GM23248 (cell line): Measurements from ENCODE around the gene NARF. TPM values are rescaled to one million over a fixed set of nuclear protein-coding genes. Genes with fewer than 3 reads are reported as not detected.
"Not testable (repeated sequence)": the region's sequence is repeated elsewhere in the genome, so short reads cannot be mapped to it uniquely, and the experiment has no call there.

Source experiments
- DNase-seq: peaks from one replicate; pipeline ENCODE4 v3.0.0-alpha.2; 2015
- H2AFZ ChIP-seq: fragments of 200-600 bp; sonication (generic); 2 replicates; pipeline ENCODE4 v1.6.1; 2016; ENCODE audit warnings: antibody characterized with exemption
- H3F3A ChIP-seq: fragments of 200-600 bp; sonication (generic); 2 replicates; pipeline ENCODE4 v1.6.1; 2016; ENCODE audit warnings: mild to moderate bottlenecking, antibody characterized with exemption, mixed run types; ENCODE audit not compliant: insufficient read depth
- H3K27ac ChIP-seq: fragments of 200-600 bp; sonication (generic); 2 replicates; pipeline ENCODE4 v1.5.1; 2016; ENCODE audit warnings: mild to moderate bottlenecking
- H3K27me3 ChIP-seq: fragments of 200-600 bp; sonication (generic); replicated peaks from 2 replicates; pipeline ENCODE4 v1.6.1; 2016; ENCODE audit warnings: mild to moderate bottlenecking; ENCODE audit not compliant: insufficient read depth
- H3K36me3 ChIP-seq: fragments of 200-600 bp; sonication (generic); 2 replicates; pipeline ENCODE4 v1.6.1; 2016; ENCODE audit warnings: low read depth, mild to moderate bottlenecking
- H3K4me1 ChIP-seq: fragments of 200-600 bp; sonication (generic); 2 replicates; pipeline ENCODE4 v1.6.1; 2016; ENCODE audit warnings: mild to moderate bottlenecking; ENCODE audit not compliant: insufficient read depth
- H3K4me2 ChIP-seq: fragments of 200-600 bp; sonication (generic); one replicate; pipeline ENCODE4 v1.6.1; 2016; ENCODE audit warnings: mild to moderate bottlenecking; ENCODE audit not compliant: unreplicated experiment
- H3K4me3 ChIP-seq: fragments of 200-600 bp; sonication (generic); 2 replicates; pipeline ENCODE4 v1.5.1; 2016; ENCODE audit warnings: mild to moderate bottlenecking
- H3K79me2 ChIP-seq: fragments of 200-600 bp; sonication (generic); 2 replicates; pipeline ENCODE4 v1.6.1; 2016; ENCODE audit warnings: mild to moderate bottlenecking; ENCODE audit not compliant: insufficient read depth
- H3K9ac ChIP-seq: fragments of 200-600 bp; sonication (generic); 2 replicates; pipeline ENCODE4 v1.6.1; 2016; ENCODE audit warnings: mild to moderate bottlenecking
- H3K9me2 ChIP-seq: fragments of 200-600 bp; sonication (generic); 2 replicates; pipeline ENCODE4 v1.6.1; 2016; ENCODE audit warnings: mixed run types, mild to moderate bottlenecking, moderate library complexity; ENCODE audit not compliant: insufficient read depth
- H3K9me3 ChIP-seq: fragments of 200-600 bp; sonication (generic); one replicate; pipeline ENCODE4 v1.6.1; 2017; ENCODE audit warnings: low read depth
- H4K20me1 ChIP-seq: fragments of 200-600 bp; sonication (generic); 2 replicates; pipeline ENCODE4 v1.6.0; 2016; ENCODE audit not compliant: insufficient read depth
- EZH2 ChIP-seq: fragments of 200-600 bp; sonication (generic); IDR thresholded peaks from 2 replicates; pipeline ENCODE4 v1.6.1; 2018; ENCODE audit warnings: antibody characterized with exemption, mild to moderate bottlenecking; ENCODE audit not compliant: insufficient read depth, poor library complexity, severe bottlenecking
- EZH2phosphoT487 ChIP-seq: fragments of 200-600 bp; sonication (generic); IDR thresholded peaks from 2 replicates; pipeline ENCODE4 v1.6.1; 2018; ENCODE audit warnings: antibody characterized with exemption, moderate library complexity, mild to moderate bottlenecking, low read depth; ENCODE audit not compliant: insufficient read depth
- WGBS, 2 experiments: methylation state at CpG; one replicate each; pipeline ENCODE4 v1.1.6; 2015 to 2017; ENCODE audit warnings: low lambda C conversion rate in 2 of 2, low coverage in 1 of 2; ENCODE audit errors: missing lambda C conversion rate in 2 of 2; 5-methylcytosine and 5-hydroxymethylcytosine counted together
- in situ Hi-C: fragments of 300-500 bp; cut with MboI; formaldehyde crosslinking; loops from 2 replicates; pipeline ENCODE4 v1.15.0; 2020
- polyA plus RNA-seq: library from polyadenylated mRNA; unstranded; fragments of >200 nt; fragmentation: Nextera tagmentation; extraction: Ambion mirVana; gene quantifications from 2 replicates; pipeline ENCODE4 v1.2.1, GENCODE V29; 2016
- total RNA-seq: library from RNA; depleted of rRNA; stranded (reverse); fragments of >200 nt; shearing (Covaris generic); gene quantifications from 2 replicates; pipeline ENCODE4 v1.2.3, GENCODE V29; 2014

Gene NARF
- total and polyA plus RNA-seq, 2 experiments from 2014 or later = 55.2 to 70.2 TPM

DNA sequence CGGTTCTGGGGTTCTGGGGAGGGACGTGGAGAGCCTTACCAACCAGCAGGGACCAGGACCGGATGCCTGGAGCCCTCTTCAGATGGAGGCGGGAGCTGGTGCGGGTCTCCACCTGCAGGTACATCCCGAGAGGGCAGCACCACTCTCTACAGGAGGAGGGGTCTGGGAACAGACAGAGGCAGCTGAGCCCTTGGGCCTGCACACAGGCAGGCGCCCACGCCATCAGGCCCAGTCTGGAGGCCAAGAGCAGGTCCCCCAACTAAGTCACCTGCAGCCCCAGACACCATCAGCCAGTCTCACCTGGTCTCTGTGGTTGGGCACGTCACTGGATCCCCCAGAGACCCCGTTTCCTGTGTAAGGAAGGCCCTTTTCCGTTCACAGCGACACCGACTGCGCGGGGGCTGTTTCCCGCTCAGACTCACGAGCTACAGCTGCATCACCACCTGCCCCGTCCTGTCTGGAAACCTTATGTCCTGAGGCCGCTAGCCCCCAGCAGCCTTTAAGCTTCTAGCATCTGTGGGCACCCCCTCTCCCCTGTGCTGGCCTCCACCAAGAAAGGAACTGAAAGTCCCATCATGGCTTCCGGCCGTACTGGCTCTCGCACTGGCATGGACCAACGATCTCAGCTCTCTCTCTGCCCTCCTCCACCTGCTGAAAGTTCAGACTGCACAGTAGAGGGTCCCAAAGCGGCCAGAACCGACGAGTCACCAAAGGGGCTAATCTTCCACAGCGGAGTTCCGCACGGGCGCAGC, 9.2 kb upstream of the NARF start:
- H3K27ac ChIP-seq = no peak overlapping the region
- TF ChIP-seq EZH2phosphoT487 (no peak), EZH2 (no peak)
- H3K4me3 ChIP-seq = peak overlapping the region; percentile 91
- H3K4me1 ChIP-seq = peaks cover 13% of the 10 kb centered on the region; the same call in 1 of the 2 replicates
- H4K20me1 ChIP-seq = no peaks in the 10 kb centered on the region
- no peaks in the 10 kb centered on the region for H3K36me3 ChIP-seq
- no peak overlapping the region for H2AFZ ChIP-seq
- WGBS, 2 experiments = 86 to 87% methylated on average over 30 of the region's 30 CpGs
- no peaks in the 10 kb centered on the region for H3K27me3 ChIP-seq
- DNase-seq = no peak
- in situ Hi-C loops = no loop called here
- no peaks in the 10 kb centered on the region for H3K9me2 ChIP-seq
- H3K9me3 ChIP-seq = no peaks in the 10 kb centered on the region
- peak overlapping the region; percentile 89; the same call in 1 of the 2 replicates for H3K9ac ChIP-seq
- peaks cover 18% of the 10 kb centered on the region for H3K79me2 ChIP-seq
- H3K4me2 ChIP-seq = peak overlapping the region; percentile 96
- H3F3A ChIP-seq = no peaks in the 10 kb centered on the region

DNA sequence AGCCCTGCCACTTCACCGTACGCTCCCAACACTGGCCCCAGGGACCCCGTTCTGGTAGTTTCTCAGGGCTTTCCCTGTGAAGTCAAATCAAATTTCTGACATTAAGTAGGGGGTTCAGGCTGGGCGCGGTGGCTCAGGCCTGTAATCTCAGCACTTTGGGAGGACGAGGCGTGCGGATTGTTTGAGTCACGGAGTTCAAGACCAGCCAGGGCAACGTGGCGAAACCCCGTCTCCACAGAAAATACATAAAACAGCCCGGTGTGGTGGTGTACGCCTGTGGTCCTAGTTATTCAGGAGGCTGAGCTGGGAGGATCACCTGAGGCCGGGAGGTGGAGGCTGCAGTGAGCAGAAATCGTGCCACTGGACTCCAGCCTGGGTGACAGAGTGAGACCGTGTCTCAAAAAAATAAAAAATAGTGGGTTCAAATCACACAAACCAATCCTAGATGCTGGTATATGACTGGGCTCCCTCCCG, 8.6 kb upstream of the NARF start:
- in situ Hi-C loops = no loop called here
- H3K27me3 ChIP-seq = no peaks in the 10 kb centered on the region
- peaks cover 18% of the 10 kb centered on the region for H3K79me2 ChIP-seq
- H3K9me2 ChIP-seq = no peaks in the 10 kb centered on the region
- no peaks in the 10 kb centered on the region for H3K9me3 ChIP-seq
- no peak for TF ChIP-seq EZH2phosphoT487
- no peak for TF ChIP-seq EZH2
- peak overlapping the region; percentile 89 for H3K9ac ChIP-seq
- H2AFZ ChIP-seq = peak overlapping the region; percentile 85
- H3K4me2 ChIP-seq = peak overlapping the region; percentile 96
- no peaks in the 10 kb centered on the region for H3K36me3 ChIP-seq
- no peaks in the 10 kb centered on the region for H4K20me1 ChIP-seq
- 38 to 39% methylated on average over 18 of the region's 18 CpGs for WGBS, 2 experiments
- peak overlapping the region; percentile 54 for H3K27ac ChIP-seq
- peak; percentile 35 for DNase-seq
- peaks cover 13% of the 10 kb centered on the region; the same call in 1 of the 2 replicates for H3K4me1 ChIP-seq
- peak overlapping the region; percentile 91 for H3K4me3 ChIP-seq
- no peaks in the 10 kb centered on the region for H3F3A ChIP-seq

DNA sequence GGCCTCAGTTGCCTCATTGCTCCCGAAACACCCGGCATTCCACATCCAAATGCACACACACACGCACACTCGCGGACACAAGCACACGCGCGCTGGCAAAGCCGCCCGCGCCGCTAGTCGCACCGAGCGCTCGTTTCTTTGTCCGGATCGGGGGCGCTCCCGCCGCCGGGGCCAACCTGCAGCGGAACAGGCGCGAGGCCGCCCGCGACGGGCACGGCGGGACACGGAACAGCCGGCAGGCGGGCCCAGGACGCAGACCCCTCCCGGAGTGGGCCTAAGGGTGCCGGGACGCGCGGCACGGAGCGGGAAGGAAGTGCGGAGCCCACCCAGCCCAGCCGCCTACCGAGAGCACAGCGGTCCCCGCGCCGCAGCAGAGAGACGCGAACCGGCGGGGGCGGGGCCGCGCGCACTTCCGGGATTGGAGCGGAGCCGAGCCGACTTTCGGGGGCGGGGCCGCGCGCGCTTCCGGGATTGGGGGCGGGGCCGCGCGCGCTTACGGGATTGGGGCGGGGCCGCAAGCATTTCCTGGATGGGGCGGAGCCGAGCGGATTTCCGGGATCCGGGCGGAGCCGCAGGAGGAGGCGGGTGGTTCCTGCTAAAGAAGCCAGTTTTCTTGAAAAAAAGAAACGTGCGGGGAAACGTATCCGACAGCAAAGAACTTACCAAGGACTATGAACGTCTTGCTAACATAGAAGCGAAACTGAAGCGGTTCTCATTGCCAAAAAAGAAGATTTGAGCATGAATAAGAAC, 8.0 kb upstream of the NARF start, which contains the start of gene CYBC1:
CYBC1 (minus strand) TSS at position 396 of the 750 bp plus-strand sequence. CDS start 1,498 bp downstream, outside the sequence.
- DNase-seq = peak; percentile 98
- in situ Hi-C loops = no loop called here
- Histone ChIP-seq H3K36me3 (no peaks in the 10 kb centered on the region), H3K9me3 (no peaks in the 10 kb centered on the region), H3K4me1 (peaks cover 13% of the 10 kb centered on the region; the same call in 1 of the 2 replicates), H2AFZ (peak within 1 kb of the TSS; percentile 85), H3K27me3 (no peaks in the 10 kb centered on the region), H3K79me2 (peaks cover 18% of the 10 kb centered on the region), H3K4me3 (peak within 1 kb of the TSS; percentile 91), H3K27ac (peak within 1 kb of the TSS; percentile 70), H3K4me2 (peak within 1 kb of the TSS; percentile 96), H4K20me1 (no peaks in the 10 kb centered on the region), H3K9ac (peak within 1 kb of the TSS; percentile 89), H3K9me2 (no peaks in the 10 kb centered on the region), H3F3A (no peaks in the 10 kb centered on the region)
- no peak for TF ChIP-seq EZH2
- no peak for TF ChIP-seq EZH2phosphoT487
- WGBS, 2 experiments = 1% methylated on average over 82 to 86 of the region's 91 CpGs

DNA sequence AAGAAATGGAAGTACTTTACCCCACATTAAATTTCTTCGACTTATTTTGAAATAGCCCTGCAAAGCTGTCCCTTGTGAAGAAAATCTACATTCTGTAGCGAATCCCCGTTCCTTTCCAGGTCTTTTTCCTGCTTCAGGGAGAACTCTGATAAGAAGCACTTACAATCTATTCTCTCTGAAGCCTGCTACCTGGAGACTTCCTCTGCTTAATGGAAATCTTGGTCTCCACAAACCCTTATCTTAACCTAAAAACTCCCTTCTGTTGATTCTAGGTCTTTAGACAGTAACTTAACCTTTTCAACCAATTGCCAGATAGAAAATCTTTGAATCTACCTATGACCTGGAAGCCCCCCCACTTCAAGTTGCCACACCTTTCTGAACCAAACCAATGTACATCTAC, 6.4 kb upstream of the NARF start:
- DNase-seq = no peak
- no peaks in the 10 kb centered on the region for H3K36me3 ChIP-seq

DNA sequence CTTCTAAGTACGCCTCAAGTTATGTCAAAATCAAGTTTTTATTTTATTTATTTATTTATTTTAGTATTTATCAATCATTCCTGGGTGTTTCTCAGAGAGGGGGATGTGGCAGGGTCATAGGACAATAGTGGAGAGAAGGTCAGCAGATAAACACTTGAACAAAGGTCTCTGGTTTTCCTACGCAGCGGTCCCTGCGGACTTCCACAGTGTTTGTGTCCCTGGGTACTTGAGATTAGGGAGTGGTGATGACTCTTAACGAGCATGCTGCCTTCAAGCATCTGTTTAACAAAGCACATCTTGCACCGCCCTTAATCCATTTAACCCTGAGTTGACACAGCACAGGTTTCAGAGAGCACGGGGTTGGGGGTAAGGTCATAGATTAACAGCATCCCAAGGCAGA, 5.4 kb upstream of the NARF start:
- H3K27ac ChIP-seq, in situ Hi-C loops, H3K27me3 ChIP-seq, H3K36me3 ChIP-seq, H4K20me1 ChIP-seq, H3K9ac ChIP-seq, H3K4me3 ChIP-seq, H2AFZ ChIP-seq, H3F3A ChIP-seq, H3K9me2 ChIP-seq, H3K4me2 ChIP-seq, DNase-seq, H3K9me3 ChIP-seq: not testable (repeated sequence)
- Histone ChIP-seq H3K4me1 (peaks cover 19% of the 10 kb centered on the region), H3K79me2 (peaks cover 18% of the 10 kb centered on the region)
- WGBS, 2 experiments = 74 to 75% methylated on average over 7 of the region's 7 CpGs

More for the DNA sequence above, 6.4 kb upstream of the NARF start:
- 99 to 100% methylated on average over 3 of the region's 3 CpGs for WGBS, 2 experiments
- peaks cover 13% of the 10 kb centered on the region; the same call in 1 of the 2 replicates for H3K4me1 ChIP-seq
- H3K79me2 ChIP-seq = peaks cover 18% of the 10 kb centered on the region
- no peak overlapping the region for H3K27ac ChIP-seq
- no peak overlapping the region for H2AFZ ChIP-seq
- in situ Hi-C loops = no loop called here
- H3K27me3 ChIP-seq = no peaks in the 10 kb centered on the region
- no peaks in the 10 kb centered on the region for H4K20me1 ChIP-seq
- no peaks in the 10 kb centered on the region for H3K9me3 ChIP-seq
- TF ChIP-seq EZH2 = no peak
- no peak for TF ChIP-seq EZH2phosphoT487
- H3K9me2 ChIP-seq = no peaks in the 10 kb centered on the region
- no peak overlapping the region for H3K4me2 ChIP-seq
- no peak overlapping the region for H3K4me3 ChIP-seq
- H3F3A ChIP-seq = no peaks in the 10 kb centered on the region
- H3K9ac ChIP-seq = no peak overlapping the region

DNA sequence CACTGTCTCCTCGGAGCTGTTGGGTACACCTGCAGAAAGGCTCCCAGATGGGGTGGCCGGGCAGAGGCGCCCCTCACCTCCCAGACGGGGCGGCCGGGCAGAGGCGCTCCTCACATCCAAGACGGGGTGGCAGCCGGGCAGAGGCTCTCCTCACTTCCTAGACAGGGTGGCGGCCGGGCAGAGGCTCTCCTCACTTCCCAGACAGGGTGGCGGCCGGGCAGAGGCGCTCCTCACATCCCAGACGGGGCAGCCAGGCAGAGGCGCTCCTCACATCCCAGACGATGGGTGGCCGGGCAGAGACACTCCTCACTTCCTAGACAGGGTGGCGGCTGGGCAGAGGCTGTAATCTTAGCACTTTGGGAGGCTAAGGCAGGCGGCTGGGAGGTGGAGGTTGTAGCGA, 4.8 kb upstream of the NARF start:
- H3K4me2 ChIP-seq, H3K9me3 ChIP-seq, H3K27ac ChIP-seq, H3K9ac ChIP-seq, H3K27me3 ChIP-seq, H3K36me3 ChIP-seq, H4K20me1 ChIP-seq, H2AFZ ChIP-seq, H3K4me3 ChIP-seq, H3K9me2 ChIP-seq, in situ Hi-C loops, DNase-seq, H3F3A ChIP-seq: not testable (repeated sequence)
- WGBS, 2 experiments = 90 to 94% methylated on average over 9 to 21 of the region's 21 CpGs
- Histone ChIP-seq H3K4me1 (peaks cover 19% of the 10 kb centered on the region), H3K79me2 (peaks cover 17% of the 10 kb centered on the region)
